OCI-LY1 (cell line): ENCODE measurements around the gene UNC80.

Source experiments
- EZH2 ChIP-seq: fragments of 200-600 bp; sonication (generic), shearing (Covaris generic); IDR thresholded peaks from 2 replicates; pipeline ENCODE4 v1.8.0; 2017; ENCODE audit warnings: borderline replicate concordance, mixed run types, mild to moderate bottlenecking, antibody characterized with exemption, low read length, moderate library complexity, mixed read lengths
- TF ChIP-seq, protein P1 (sequence below): fragments of 200-600 bp; sonication (generic), shearing (Covaris generic); IDR thresholded peaks from 2 replicates; pipeline ENCODE4 v1.5.1; 2017; ENCODE audit warnings: mild to moderate bottlenecking, antibody characterized with exemption, low read length, moderate library complexity, mixed read lengths

DNA sequence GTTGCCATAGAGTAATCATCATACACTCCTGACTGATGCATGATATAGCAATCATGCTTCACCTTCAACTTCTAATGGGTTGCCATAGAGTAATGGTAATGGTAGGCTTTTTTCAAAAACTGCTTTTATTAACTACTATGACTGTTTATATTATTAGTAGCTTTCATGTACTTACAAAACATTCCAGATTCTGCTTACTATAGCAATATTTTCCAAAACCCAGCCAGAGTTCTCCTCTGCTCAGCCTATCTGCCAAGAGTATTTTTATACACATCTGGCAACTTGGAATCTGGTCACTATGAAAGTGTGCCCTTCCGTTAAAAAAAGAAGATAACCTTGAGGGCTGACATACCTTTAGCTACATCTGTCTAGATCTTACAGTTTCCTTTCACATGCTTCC is 5.0 kb upstream of the UNC80 start:
- TF ChIP-seq, protein P1, sequence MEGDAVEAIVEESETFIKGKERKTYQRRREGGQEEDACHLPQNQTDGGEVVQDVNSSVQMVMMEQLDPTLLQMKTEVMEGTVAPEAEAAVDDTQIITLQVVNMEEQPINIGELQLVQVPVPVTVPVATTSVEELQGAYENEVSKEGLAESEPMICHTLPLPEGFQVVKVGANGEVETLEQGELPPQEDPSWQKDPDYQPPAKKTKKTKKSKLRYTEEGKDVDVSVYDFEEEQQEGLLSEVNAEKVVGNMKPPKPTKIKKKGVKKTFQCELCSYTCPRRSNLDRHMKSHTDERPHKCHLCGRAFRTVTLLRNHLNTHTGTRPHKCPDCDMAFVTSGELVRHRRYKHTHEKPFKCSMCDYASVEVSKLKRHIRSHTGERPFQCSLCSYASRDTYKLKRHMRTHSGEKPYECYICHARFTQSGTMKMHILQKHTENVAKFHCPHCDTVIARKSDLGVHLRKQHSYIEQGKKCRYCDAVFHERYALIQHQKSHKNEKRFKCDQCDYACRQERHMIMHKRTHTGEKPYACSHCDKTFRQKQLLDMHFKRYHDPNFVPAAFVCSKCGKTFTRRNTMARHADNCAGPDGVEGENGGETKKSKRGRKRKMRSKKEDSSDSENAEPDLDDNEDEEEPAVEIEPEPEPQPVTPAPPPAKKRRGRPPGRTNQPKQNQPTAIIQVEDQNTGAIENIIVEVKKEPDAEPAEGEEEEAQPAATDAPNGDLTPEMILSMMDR, result no peak
- TF ChIP-seq EZH2, result no peak
